ENCODE results near the gene MRPL10. TPM values are rescaled to one million over a fixed set of nuclear protein-coding genes. Genes with fewer than 3 reads are reported as not detected.

Gene MRPL10
- total RNA-seq, 1 experiment from 2014 or later = 70.2 TPM

GRCh38 chr17:47864791-47865216, 33.5 kb upstream of the MRPL10 start:
- Mint-ChIP-seq H3K36me3 (ENCODE audit: insufficient read depth, unreplicated experiment) (no peaks in the 10 kb centered on the region), H3K4me3 (ENCODE audit: low read depth, unreplicated experiment) (no peak overlapping the region), H3K4me1 (ENCODE audit: low read depth, unreplicated experiment) (peaks cover 12% of the 10 kb centered on the region), H3K27ac (ENCODE audit: unreplicated experiment) (no peak overlapping the region), H3K27me3 (ENCODE audit: unreplicated experiment) (peaks cover 65% of the 10 kb centered on the region), H3K9me3 (ENCODE audit: low read depth, unreplicated experiment) (peaks cover 2% of the 10 kb centered on the region)
- intact Hi-C loops (cut with micrococcal nuclease; ENCODE audit: unreplicated experiment) = no loop called here
- CTCF ChIA-PET = no interaction called here
- DNase-seq = no peak
- TF ChIP-seq CTCF (IDR thresholded peaks at IDR 0.05; ENCODE audit: unreplicated experiment) = no peak
- BruUV-seq (replicated peaks) = no TSS peak

- Mint-ChIP-seq H3K36me3 (ENCODE audit: insufficient read depth, unreplicated experiment) (no peaks in the 10 kb centered on the region), H3K9me3 (ENCODE audit: low read depth, unreplicated experiment) (peaks cover 2% of the 10 kb centered on the region), H3K4me3 (ENCODE audit: low read depth, unreplicated experiment) (no peak overlapping the region), H3K4me1 (ENCODE audit: low read depth, unreplicated experiment) (peaks cover 12% of the 10 kb centered on the region), H3K27me3 (ENCODE audit: unreplicated experiment) (peaks cover 65% of the 10 kb centered on the region), H3K27ac (ENCODE audit: unreplicated experiment) (no peak overlapping the region)
- no peak for DNase-seq
- CTCF ChIA-PET = interaction anchor here (0.7 to 1.5 kb wide), 5 partner anchors 9 to 1803 kb away, joined by 3 to 7 read pairs (median 5); partner anchors contain the start of gene SP6
- no peak for TF ChIP-seq CTCF (IDR thresholded peaks at IDR 0.05; ENCODE audit: unreplicated experiment)
- intact Hi-C loops (cut with micrococcal nuclease; ENCODE audit: unreplicated experiment) = no loop called here
- BruUV-seq (replicated peaks) = no TSS peak
Observed at GRCh38 chr17:47862621-47863440, 31.5 kb upstream of the MRPL10 start.

GRCh38 chr17:47860386-47860785, 29.0 kb upstream of the MRPL10 start:
- BruUV-seq (replicated peaks) = no TSS peak
- intact Hi-C loops (cut with micrococcal nuclease; ENCODE audit: unreplicated experiment) = no loop called here
- CTCF ChIA-PET = interaction anchor here (1.0 to 1.1 kb wide), 2 partner anchors 10 to 13 kb away, joined by 3 to 4 read pairs; no protein-coding TSS in a partner anchor
- H3K4me3 Mint-ChIP-seq (ENCODE audit: low read depth, unreplicated experiment) = no peak overlapping the region
- H3K27ac Mint-ChIP-seq (ENCODE audit: unreplicated experiment) = no peak overlapping the region
- peaks cover 65% of the 10 kb centered on the region for H3K27me3 Mint-ChIP-seq (ENCODE audit: unreplicated experiment)
- no peaks in the 10 kb centered on the region for H3K36me3 Mint-ChIP-seq (ENCODE audit: insufficient read depth, unreplicated experiment)
- no peak for TF ChIP-seq CTCF (IDR thresholded peaks at IDR 0.05; ENCODE audit: unreplicated experiment)
- peaks cover 2% of the 10 kb centered on the region for H3K9me3 Mint-ChIP-seq (ENCODE audit: low read depth, unreplicated experiment)
- peaks cover 12% of the 10 kb centered on the region for H3K4me1 Mint-ChIP-seq (ENCODE audit: low read depth, unreplicated experiment)
- DNase-seq = no peak

GRCh38 chr17:47857551-47858455, 26.5 kb upstream of the MRPL10 start:
- CTCF ChIA-PET = interaction anchor here (0.6 to 1.1 kb wide), 5 partner anchors 11 to 1139 kb away, joined by 3 to 4 read pairs (median 4); partner anchors contain the start of gene IGF2BP1
- H3K27me3 Mint-ChIP-seq (ENCODE audit: unreplicated experiment) = peaks cover 80% of the 10 kb centered on the region
- H3K27ac Mint-ChIP-seq (ENCODE audit: unreplicated experiment) = no peak overlapping the region
- no peaks in the 10 kb centered on the region for H3K9me3 Mint-ChIP-seq (ENCODE audit: low read depth, unreplicated experiment)
- no peak for TF ChIP-seq CTCF (IDR thresholded peaks at IDR 0.05; ENCODE audit: unreplicated experiment)
- no peak overlapping the region for H3K4me3 Mint-ChIP-seq (ENCODE audit: low read depth, unreplicated experiment)
- intact Hi-C loops (cut with micrococcal nuclease; ENCODE audit: unreplicated experiment) = no loop called here
- no peaks in the 10 kb centered on the region for H3K36me3 Mint-ChIP-seq (ENCODE audit: insufficient read depth, unreplicated experiment)
- no TSS peak for BruUV-seq (replicated peaks)
- H3K4me1 Mint-ChIP-seq (ENCODE audit: low read depth, unreplicated experiment) = peaks cover 5% of the 10 kb centered on the region
- no peak for DNase-seq

Measured in Calu3 (cell line).